GM12891 (cell line): ENCODE results near the gene NOSIP.

Experiments
- POLR2A ChIP-seq: IDR thresholded peaks from 2 replicates; pipeline ENCODE4 v1.6.1; 2011; ENCODE audit warnings: low read depth, low read length, control low read depth
- POLR2AphosphoS5 ChIP-seq: IDR thresholded peaks from 2 replicates; pipeline ENCODE4 v1.6.1; 2011; ENCODE audit warnings: low read depth, low read length, control low read depth

DNA sequence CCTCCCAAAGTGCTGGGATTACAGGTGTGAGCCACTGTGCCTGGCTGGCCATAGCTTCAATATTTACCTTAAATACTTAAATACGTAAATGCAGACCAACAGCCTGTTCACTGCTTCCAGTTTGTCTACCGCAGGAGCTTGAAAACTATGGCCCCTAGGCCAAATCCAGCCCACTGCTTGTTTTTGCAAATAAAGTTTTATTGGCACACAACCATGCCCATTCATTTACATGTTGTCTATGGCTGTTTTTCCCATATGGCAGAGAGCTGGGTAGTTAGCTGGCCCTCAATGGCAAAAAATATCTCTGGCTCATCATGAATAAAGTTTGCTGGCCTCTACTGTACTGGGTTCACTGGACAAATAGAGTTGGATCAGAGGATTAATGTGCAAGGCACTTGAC, 22.4 kb upstream of the NOSIP start:
- TF ChIP-seq POLR2A (no peak), POLR2AphosphoS5 (no peak)
